ENCODE results near the gene GPC6.

DNA sequence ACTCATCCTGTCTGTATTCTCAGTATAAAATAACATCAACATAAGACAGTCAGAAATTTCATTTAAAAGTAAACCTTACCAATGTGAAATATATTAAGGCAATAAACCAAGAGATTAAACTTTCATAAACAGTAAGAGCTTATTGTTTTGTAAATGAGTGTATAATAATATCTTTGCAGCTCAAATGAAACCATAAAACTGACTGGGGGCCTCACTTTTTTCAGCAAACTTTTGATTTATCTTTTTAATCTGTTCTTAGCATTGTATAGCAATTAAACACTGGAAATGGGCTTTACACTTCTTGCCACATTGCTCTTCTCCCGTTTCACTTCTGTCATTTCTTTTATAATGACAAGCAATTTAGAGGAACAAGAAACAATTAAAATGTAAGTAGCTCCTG is 580.3 kb downstream of the GPC6 start:
- TF ChIP-seq POLR2AphosphoS5 (IDR thresholded peaks at IDR 0.05; ENCODE audit: low read depth, low read length), result no peak
- TF ChIP-seq, protein P1, sequence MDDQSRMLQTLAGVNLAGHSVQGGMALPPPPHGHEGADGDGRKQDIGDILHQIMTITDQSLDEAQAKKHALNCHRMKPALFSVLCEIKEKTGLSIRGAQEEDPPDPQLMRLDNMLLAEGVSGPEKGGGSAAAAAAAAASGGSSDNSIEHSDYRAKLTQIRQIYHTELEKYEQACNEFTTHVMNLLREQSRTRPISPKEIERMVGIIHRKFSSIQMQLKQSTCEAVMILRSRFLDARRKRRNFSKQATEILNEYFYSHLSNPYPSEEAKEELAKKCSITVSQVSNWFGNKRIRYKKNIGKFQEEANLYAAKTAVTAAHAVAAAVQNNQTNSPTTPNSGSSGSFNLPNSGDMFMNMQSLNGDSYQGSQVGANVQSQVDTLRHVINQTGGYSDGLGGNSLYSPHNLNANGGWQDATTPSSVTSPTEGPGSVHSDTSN (IDR thresholded peaks at IDR 0.05), result no peak
- no peak for TF ChIP-seq CTCF (IDR thresholded peaks at IDR 0.05)
- no peak for TF ChIP-seq TCF12 (IDR thresholded peaks at IDR 0.05)
- no peak for TF ChIP-seq EP300 (IDR thresholded peaks at IDR 0.05; ENCODE audit: borderline replicate concordance in 1 of 2, low read depth in 1 of 2, low read length in 1 of 2)
- no peak for TF ChIP-seq FOXJ3 (CRISPR knock-in tag; IDR thresholded peaks at IDR 0.05)
- TF ChIP-seq CHD2 (IDR thresholded peaks at IDR 0.05; ENCODE audit: low read length, partially characterized antibody), result no peak
- no peak for TF ChIP-seq FOXM1 (IDR thresholded peaks at IDR 0.05; ENCODE audit: low read depth)
- TF ChIP-seq, protein P2, sequence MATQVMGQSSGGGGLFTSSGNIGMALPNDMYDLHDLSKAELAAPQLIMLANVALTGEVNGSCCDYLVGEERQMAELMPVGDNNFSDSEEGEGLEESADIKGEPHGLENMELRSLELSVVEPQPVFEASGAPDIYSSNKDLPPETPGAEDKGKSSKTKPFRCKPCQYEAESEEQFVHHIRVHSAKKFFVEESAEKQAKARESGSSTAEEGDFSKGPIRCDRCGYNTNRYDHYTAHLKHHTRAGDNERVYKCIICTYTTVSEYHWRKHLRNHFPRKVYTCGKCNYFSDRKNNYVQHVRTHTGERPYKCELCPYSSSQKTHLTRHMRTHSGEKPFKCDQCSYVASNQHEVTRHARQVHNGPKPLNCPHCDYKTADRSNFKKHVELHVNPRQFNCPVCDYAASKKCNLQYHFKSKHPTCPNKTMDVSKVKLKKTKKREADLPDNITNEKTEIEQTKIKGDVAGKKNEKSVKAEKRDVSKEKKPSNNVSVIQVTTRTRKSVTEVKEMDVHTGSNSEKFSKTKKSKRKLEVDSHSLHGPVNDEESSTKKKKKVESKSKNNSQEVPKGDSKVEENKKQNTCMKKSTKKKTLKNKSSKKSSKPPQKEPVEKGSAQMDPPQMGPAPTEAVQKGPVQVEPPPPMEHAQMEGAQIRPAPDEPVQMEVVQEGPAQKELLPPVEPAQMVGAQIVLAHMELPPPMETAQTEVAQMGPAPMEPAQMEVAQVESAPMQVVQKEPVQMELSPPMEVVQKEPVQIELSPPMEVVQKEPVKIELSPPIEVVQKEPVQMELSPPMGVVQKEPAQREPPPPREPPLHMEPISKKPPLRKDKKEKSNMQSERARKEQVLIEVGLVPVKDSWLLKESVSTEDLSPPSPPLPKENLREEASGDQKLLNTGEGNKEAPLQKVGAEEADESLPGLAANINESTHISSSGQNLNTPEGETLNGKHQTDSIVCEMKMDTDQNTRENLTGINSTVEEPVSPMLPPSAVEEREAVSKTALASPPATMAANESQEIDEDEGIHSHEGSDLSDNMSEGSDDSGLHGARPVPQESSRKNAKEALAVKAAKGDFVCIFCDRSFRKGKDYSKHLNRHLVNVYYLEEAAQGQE (IDR thresholded peaks at IDR 0.05; ENCODE audit: low read depth, low read length), result no peak
- TF ChIP-seq MXI1 (IDR thresholded peaks at IDR 0.05; ENCODE audit: low read depth, low read length), result no peak
